GM19438 (cell line): ENCODE results near the gene CXCL6.

Source experiments
- ATAC-seq: cut with Tn5 transposase; IDR thresholded peaks from one replicate; pipeline ENCODE4 v1.9.1; 2021; ENCODE audit warnings: low read depth; ENCODE audit not compliant: unreplicated experiment

The CXCL6 gene

DNA sequence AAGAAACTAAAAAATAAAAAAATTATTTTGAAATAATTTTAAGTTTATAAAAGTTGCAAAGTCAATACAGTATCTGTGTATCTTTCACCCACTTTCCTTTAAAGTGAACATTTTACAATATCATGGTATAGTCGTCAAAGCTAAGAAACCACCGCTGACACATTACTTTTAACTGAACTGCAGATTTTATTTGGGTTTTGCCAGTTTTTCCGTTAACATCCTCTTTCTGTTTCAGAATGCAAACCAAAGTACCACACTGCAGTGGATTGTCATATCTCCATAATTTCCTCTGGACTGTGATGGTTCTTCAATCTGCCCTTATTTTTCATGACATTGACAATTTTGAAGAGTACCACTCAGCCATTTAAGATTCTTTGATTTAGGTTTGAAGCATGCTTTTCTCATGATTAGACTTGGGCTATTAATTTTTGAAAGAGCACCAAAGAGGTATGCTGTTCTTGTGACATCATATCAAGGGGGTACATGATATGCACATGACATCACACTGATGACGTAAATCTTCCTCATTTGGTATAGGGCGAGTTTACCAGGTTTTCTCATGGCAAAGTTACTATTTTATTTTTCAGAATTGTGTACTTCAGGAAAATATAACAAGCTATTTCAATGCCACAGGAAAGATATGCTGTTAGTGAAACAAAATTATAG lies 29.1 kb downstream of the CXCL6 start:
- ATAC-seq: no peak

DNA sequence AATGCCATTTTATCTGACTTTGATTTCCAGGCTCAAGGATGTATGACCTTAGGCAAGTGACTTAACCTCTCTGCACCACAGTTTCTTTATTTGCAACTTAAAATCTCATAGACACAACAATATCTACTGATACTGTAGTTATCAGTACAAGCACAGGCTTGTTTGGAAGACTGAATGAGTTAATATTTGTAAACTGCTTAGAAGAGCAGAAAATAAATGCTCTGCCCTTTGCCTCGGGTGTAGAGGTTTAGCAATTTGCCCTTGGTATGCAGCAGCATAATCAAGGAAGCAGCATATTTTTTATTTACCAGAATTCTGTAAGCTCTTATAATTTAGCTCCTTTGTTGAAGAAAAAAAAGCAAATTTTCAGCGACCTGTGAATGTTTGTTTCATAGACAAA lies 29.8 kb downstream of the CXCL6 start:
- no peak for ATAC-seq

DNA sequence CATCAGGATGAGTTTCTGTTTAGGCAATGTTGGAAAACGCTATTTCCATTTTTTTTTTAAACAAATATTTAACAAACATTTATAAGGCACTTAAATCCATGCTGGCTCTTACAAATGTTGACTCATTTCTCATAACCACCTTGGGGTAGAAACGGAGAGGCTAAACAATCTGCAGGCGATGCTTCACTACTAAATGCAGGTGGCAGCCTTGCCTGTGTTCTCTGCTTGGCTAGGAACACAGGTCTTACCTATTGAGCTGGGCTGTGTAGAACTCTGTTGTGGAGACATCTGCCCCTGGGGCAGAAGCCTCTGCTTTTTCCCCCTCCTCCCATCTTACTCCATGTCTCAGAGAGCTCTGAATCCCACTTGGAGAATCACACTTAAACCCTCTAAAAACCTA lies 31.3 kb downstream of the CXCL6 start:
- ATAC-seq: no peak

DNA sequence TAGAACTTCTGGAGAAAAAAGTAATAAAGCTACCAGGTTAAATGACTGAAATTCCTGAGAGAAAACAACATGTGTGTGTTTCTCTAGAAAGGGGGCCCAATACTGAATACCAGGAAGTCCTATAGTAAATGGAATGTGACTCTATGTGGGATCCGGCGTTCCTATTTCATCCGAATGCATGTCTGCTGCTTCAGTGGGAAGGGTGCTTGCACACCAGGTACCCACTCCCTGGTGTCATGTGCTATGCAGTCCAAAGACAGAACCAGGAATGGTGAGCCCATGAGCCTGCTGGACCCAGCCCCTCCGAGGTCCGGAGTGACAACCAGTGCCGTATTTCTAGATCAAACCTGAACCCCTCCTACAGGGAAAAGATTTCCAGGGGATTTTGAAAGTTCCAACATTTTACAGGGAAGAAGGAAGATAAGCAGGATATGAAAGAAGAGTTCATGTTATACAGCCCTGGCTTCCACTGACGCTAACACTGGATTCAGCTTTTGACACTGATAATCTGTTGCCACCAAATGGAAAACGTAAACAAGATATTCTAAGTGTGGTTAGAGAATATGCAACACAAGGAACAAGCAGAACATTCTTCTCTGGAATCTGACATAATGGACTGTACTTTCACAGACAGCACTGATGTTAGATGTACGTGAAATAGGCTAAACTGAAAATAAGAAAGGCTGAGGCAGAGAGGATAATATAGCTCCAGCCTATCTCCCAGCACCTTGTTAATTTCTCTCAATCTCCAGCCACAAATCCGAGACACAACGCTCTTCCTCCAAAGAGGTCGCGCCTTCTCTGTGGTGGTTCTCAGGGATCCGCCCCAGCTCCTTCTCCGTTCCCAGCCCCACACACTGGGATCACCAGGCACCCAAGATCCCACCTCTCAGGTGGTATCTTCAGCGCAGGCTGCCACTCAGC lies 32.0 kb downstream of the CXCL6 start:
- ATAC-seq: no peak

GRCh38 chr4:73869130-73870055 lies 32.9 kb downstream of the CXCL6 start, which contains the start of gene CXCL1:
Gene CXCL1, plus strand, starts transcription at chr4:73869393. Its CDS starts 78 bp downstream, at chr4:73869471.
- no peak for ATAC-seq

DNA sequence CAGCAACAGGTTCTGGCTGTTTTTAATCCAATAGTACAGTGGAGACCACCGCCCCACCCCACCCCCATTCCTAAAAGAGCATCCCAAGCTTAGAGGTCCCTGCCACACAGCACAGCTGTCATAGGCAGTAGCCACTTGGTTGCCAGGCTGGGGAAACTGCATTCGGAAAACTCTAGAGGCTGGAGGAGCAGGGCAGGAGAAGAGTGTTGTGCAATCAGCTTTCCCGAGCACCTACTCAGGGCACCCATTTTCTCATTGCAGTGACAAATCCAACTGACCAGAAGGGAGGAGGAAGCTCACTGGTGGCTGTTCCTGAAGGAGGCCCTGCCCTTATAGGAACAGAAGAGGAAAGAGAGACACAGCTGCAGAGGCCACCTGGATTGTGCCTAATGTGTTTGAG lies 33.8 kb downstream of the CXCL6 start:
- ATAC-seq: no peak

DNA sequence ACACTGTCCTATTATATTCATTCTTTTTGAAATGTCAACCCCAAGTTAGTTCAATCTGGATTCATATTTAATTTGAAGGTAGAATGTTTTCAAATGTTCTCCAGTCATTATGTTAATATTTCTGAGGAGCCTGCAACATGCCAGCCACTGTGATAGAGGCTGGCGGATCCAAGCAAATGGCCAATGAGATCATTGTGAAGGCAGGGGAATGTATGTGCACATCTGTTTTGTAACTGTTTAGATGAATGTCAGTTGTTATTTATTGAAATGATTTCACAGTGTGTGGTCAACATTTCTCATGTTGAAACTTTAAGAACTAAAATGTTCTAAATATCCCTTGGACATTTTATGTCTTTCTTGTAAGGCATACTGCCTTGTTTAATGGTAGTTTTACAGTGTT lies 34.3 kb downstream of the CXCL6 start:
- ATAC-seq: no peak

DNA sequence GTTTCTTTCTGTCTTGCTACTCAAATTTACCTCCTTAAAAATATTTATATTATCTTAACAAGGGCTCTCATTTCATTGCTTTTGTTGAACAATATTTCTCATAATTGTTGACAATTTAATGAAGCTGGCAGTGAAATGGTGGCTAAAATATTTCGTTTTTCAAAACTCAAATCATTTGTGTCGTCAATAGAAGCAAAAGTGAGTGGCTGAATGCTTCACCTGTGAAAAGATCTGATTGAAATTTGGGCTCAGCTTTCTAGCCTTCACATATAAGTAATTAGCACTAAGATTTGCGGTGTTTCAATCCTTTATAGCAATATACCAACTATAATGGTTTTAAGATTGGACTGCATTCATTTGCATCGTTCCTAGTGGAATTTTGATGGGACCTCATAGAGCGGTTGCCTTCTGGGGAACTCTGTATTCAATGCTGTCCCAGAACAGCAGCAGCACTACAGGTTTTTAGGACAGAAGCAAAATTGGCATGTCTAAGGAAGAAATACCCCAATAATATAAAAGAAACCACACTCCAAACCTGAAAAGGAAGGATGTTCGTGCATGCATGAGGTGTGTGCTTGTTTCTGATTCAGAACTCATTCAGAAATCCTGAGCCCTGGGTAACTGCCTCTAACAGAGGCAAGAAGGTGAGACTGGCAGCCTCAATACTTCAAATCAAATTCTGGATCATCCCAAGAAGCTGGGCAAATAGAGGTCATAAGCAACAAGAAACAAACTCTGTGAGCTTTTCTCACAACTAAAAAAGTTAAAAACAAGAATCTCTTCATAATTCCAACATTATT lies 35.2 kb downstream of the CXCL6 start:
- ATAC-seq: no peak

GRCh38 chr4:73872316-73873108 lies 36.0 kb downstream of the CXCL6 start:
- no peak for ATAC-seq

GRCh38 chr4:73874386-73874785 lies 37.9 kb downstream of the CXCL6 start:
- ATAC-seq: no peak

- ATAC-seq: no peak
Observed at GRCh38 chr4:73875401-73875800, 38.9 kb downstream of the CXCL6 start.

DNA sequence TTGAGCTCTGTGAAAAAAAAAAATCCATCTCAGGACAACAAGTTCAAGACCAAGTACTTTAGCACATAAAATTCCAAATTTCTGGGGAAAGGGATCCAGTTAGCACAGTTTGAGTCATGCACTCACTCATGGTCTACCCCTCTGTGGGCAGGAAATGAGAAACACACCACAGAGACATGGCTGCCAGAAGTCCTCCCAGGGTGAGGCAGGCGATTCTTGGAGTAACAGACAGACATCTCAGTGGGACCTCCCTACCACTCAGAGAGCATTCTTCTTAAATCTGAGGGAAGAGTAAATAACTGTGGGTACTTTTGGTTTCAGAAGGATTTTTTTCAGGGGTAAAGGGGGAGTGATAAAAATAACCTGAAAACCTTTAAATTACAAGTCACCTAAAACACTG lies 46.8 kb downstream of the CXCL6 start:
- no peak for ATAC-seq

DNA sequence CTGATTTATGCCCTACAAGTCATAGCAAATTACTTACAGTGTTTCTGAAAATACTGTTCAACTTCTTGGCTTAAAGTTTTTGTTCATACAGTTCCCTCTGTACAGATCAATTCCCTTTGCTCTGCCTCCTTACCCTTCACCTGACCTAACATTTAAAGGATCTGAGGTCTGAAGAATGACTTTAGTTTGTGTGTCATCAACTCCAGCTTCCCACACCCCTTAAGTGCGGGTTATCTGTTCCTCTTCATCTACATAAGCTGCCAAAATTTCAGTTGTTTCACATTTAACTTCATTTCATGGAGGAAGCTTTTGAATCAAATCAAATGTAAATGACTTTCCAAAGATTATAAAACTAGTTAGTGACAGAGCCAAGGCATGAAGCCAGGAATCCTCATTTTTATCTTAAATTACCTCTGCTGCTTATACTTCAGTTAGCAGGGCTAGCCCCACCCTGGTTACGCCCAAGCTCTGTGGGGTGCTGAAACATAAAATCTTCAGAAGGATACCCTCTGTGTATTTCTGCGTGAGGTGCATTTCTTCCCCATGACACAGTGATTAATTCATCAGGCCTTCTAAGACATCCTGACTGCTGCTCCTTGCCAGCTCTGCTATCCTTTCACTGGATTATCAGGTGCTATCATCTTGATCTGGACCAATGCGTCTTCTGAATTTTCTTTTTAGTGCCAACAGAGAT lies 49.2 kb downstream of the CXCL6 start:
- no peak for ATAC-seq
